Mesenchymal stem cell (in vitro differentiated cells and primary cell): Measurements from ENCODE around the gene NFS1.
A peak's percentile ranks its signal among the peaks of the same experiment; 100 is the strongest.

Experiments used
- DNase-seq: peaks from one replicate; pipeline ENCODE4 v3.0.0-alpha.2; 2013
- H2AFZ ChIP-seq: one replicate; pipeline ENCODE4 v1.6.1; 2013; ENCODE audit warnings: low read depth, mild to moderate bottlenecking, control low read depth, inconsistent platforms, low read length, moderate library complexity
- H2AK5ac ChIP-seq: 2 replicates; pipeline ENCODE4 v1.6.1; 2013; ENCODE audit warnings: low read length, moderate library complexity, mild to moderate bottlenecking, inconsistent platforms; ENCODE audit not compliant: severe bottlenecking
- H2BK120ac ChIP-seq: one replicate; pipeline ENCODE4 v1.6.1; 2013; ENCODE audit warnings: low read depth, mild to moderate bottlenecking, inconsistent platforms, low read length, moderate library complexity
- H2BK12ac ChIP-seq, 2 experiments: one replicate each; pipeline ENCODE4 v1.6.1; 2013; ENCODE audit warnings: inconsistent platforms in 2 of 2, low read length in 2 of 2, mild to moderate bottlenecking in 2 of 2, moderate library complexity in 2 of 2, control low read depth in 1 of 2
- H2BK15ac ChIP-seq: one replicate; pipeline ENCODE4 v1.6.1; 2013; ENCODE audit warnings: mild to moderate bottlenecking, low read depth, inconsistent platforms; ENCODE audit not compliant: poor library complexity, severe bottlenecking
- H2BK5ac ChIP-seq: 2 replicates; pipeline ENCODE4 v1.6.1; 2013; ENCODE audit warnings: low read depth, mild to moderate bottlenecking, low read length, control low read depth, inconsistent platforms; ENCODE audit not compliant: poor library complexity, severe bottlenecking
- H3K14ac ChIP-seq, 2 experiments: one replicate each; pipeline ENCODE4 v1.6.1; 2013; ENCODE audit warnings: inconsistent platforms in 2 of 2, low read length in 2 of 2, control low read depth in 1 of 2, mild to moderate bottlenecking in 1 of 2, moderate library complexity in 1 of 2
- H3K18ac ChIP-seq, 2 experiments: one replicate each; pipeline ENCODE4 v1.6.1; 2013; ENCODE audit warnings: inconsistent platforms in 2 of 2, low read length in 2 of 2, control low read depth in 1 of 2, low read depth in 1 of 2, mild to moderate bottlenecking in 1 of 2
- H3K23ac ChIP-seq, 2 experiments: one replicate each; pipeline ENCODE4 v1.6.1; 2013; ENCODE audit warnings: inconsistent platforms in 2 of 2, low read length in 2 of 2, mild to moderate bottlenecking in 2 of 2, moderate library complexity in 2 of 2, control low read depth in 1 of 2
- H3K27ac ChIP-seq: 2 replicates; pipeline ENCODE4 v1.5.1; 2013; ENCODE audit warnings: mild to moderate bottlenecking, moderate library complexity, low read length, control low read depth, inconsistent platforms; ENCODE audit not compliant: poor library complexity, severe bottlenecking
- H3K27me3 ChIP-seq, 2 experiments: 2 replicates each; pipeline versions ENCODE4 v1.6.1 to v1.7.0; 2013; ENCODE audit warnings: low read length in 2 of 2, mild to moderate bottlenecking in 2 of 2, moderate library complexity in 2 of 2, control low read depth in 1 of 2, inconsistent platforms in 1 of 2; ENCODE audit not compliant: control insufficient read depth in 1 of 2, insufficient read depth in 1 of 2
- H3K36me3 ChIP-seq, 2 experiments: 2 replicates each; pipeline versions ENCODE4 v1.6.1 to v1.7.0; 2013; ENCODE audit warnings: low read length in 2 of 2, control low read depth in 1 of 2, inconsistent platforms in 1 of 2, low read depth in 1 of 2, mild to moderate bottlenecking in 1 of 2; ENCODE audit not compliant: insufficient read depth in 2 of 2, control insufficient read depth in 1 of 2
- H3K4ac ChIP-seq, 2 experiments: one replicate each; pipeline ENCODE4 v1.6.1; 2013; ENCODE audit warnings: inconsistent platforms in 2 of 2, low read length in 2 of 2, mild to moderate bottlenecking in 2 of 2, moderate library complexity in 2 of 2, control low read depth in 1 of 2, low read depth in 1 of 2
- H3K4me1 ChIP-seq: 2 replicates; pipeline ENCODE4 v1.6.1; 2013; ENCODE audit warnings: low read depth, low read length, control low read depth; ENCODE audit not compliant: control insufficient read depth, insufficient read depth
- H3K4me2 ChIP-seq: 2 replicates; pipeline ENCODE4 v1.6.1; 2013; ENCODE audit warnings: low read length, mild to moderate bottlenecking, inconsistent platforms; ENCODE audit not compliant: poor library complexity, severe bottlenecking
- H3K4me3 ChIP-seq, 2 experiments: 2 replicates each; pipeline versions ENCODE4 v1.5.1 to v1.7.0; 2013; ENCODE audit warnings: low read length in 2 of 2, mild to moderate bottlenecking in 2 of 2, control low read depth in 1 of 2, low read depth in 1 of 2; ENCODE audit not compliant: insufficient read depth in 1 of 2
- H3K79me1 ChIP-seq: replicated peaks from 2 replicates; pipeline ENCODE4 v1.6.1; 2013; ENCODE audit warnings: mild to moderate bottlenecking, control low read depth, low read length, inconsistent platforms; ENCODE audit not compliant: poor library complexity, severe bottlenecking
- H3K9ac ChIP-seq: 2 replicates; pipeline ENCODE4 v1.7.0; 2013; ENCODE audit warnings: mild to moderate bottlenecking, low read length, moderate library complexity
- H3K9me3 ChIP-seq: 2 replicates; pipeline ENCODE4 v1.7.0; 2013; ENCODE audit warnings: mild to moderate bottlenecking, low read length; ENCODE audit not compliant: control insufficient read depth
- H4K8ac ChIP-seq: one replicate; pipeline ENCODE4 v1.6.1; 2013; ENCODE audit warnings: inconsistent platforms, mild to moderate bottlenecking, low read length, moderate library complexity
- H4K91ac ChIP-seq: one replicate; pipeline ENCODE4 v1.6.1; 2013; ENCODE audit warnings: mild to moderate bottlenecking, low read length, inconsistent platforms
- WGBS: methylation state at CpG from one replicate; pipeline ENCODE4 v1.1.7; 2013; ENCODE audit warnings: mixed read lengths; 5-methylcytosine and 5-hydroxymethylcytosine counted together

Gene NFS1

DNA sequence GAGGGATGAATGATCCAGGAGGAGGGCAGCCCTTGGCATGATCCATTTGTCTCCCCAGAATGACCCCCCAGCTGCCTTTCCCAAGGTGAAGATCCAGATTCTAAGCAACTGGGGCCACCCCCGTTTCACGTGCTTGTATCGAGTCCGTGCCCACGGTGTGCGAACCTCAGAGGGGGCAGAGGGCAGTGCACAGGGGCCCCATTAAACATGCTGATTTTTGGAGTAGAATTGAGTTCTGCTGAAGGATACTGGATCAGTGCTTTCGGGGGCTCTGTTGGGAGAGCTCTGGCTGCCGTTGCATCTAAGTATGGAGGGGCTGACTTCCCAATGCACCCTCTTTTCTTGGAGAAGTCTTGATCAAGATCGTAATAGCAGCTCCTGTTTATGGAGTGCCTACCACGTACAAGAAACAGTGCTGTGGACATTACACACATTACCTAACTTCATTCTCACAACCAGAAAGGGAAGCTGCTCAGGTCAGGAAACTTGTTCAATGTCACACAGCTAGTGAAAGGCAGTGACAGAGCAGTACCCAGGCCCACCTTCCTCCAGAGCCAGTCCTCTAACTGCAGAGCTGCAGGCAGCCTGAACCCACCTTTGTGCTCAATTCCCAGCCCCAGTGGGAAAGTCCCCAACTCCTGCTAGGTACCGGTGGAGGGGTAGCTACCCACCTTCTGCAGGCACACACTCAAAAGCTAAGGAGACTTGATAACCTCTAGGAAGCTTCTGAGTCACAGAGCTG lies 78.2 kb downstream of the NFS1 start:
- Histone ChIP-seq H3K4me2 (no peak overlapping the region), H2AFZ (no peak overlapping the region), H3K18ac (no peak overlapping the region), H2BK12ac (no peak overlapping the region), H2BK120ac (no peak overlapping the region), H4K91ac (no peak overlapping the region), H2BK15ac (no peak overlapping the region), H2BK5ac (no peak overlapping the region), H3K4me1 (peaks cover 24% of the 10 kb centered on the region), H4K8ac (no peak overlapping the region), H3K23ac (no peak overlapping the region), H3K9ac (no peak overlapping the region), H3K14ac (no peak overlapping the region), H3K27ac (no peak overlapping the region), H3K4ac (no peak overlapping the region), H3K27me3 (no peaks in the 10 kb centered on the region), H3K79me1 (peaks cover 8% of the 10 kb centered on the region), H2AK5ac (no peak overlapping the region), H3K9me3 (no peaks in the 10 kb centered on the region), H3K4me3 (no peak overlapping the region), H3K36me3 (peaks cover 14 to 26% of the 10 kb centered on the region in 2 experiments)
- 99% methylated on average over 11 of the region's 11 CpGs for WGBS
- no peak for DNase-seq

DNA sequence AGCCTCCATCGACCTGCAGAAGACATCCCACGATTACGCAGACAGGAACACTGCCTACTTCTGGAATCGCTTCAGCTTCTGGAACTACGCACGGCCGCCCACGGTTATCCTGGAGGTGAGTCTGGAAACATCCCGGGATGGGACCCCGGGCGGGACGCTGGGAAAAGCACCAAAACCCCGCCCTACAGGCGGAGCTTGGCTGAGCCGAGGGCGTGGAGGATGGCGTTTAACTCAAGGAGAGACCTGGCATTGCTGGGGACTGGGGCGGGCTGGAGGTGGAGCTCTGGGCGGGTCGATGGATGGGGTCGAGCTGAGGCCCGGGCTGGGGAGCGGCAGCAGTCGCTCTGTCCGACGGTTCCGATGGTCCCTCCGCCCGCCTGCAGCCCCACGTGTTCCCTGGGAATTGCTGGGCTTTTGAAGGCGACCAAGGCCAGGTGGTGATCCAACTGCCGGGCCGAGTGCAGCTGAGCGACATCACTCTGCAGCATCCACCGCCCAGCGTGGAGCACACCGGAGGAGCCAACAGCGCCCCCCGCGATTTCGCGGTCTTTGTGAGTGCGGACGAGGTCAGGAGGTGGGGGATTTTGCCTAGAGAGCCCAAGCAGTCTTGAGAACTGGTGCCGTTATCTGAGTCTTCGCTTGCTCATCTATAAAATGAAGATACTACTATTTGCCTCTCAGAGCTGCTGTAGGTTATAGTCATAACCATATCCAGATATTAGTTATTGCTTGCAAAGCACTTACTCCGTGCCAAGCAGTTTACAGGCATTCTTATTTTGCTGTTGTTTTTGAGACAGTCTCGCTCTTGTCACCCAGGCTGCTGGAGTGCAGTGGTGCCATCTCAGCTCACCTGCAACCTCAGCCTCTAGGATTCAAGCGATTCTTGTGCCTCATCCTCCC lies 79.7 kb downstream of the NFS1 start:
- H3K4me2 ChIP-seq = peak overlapping the region; percentile 94

DNA sequence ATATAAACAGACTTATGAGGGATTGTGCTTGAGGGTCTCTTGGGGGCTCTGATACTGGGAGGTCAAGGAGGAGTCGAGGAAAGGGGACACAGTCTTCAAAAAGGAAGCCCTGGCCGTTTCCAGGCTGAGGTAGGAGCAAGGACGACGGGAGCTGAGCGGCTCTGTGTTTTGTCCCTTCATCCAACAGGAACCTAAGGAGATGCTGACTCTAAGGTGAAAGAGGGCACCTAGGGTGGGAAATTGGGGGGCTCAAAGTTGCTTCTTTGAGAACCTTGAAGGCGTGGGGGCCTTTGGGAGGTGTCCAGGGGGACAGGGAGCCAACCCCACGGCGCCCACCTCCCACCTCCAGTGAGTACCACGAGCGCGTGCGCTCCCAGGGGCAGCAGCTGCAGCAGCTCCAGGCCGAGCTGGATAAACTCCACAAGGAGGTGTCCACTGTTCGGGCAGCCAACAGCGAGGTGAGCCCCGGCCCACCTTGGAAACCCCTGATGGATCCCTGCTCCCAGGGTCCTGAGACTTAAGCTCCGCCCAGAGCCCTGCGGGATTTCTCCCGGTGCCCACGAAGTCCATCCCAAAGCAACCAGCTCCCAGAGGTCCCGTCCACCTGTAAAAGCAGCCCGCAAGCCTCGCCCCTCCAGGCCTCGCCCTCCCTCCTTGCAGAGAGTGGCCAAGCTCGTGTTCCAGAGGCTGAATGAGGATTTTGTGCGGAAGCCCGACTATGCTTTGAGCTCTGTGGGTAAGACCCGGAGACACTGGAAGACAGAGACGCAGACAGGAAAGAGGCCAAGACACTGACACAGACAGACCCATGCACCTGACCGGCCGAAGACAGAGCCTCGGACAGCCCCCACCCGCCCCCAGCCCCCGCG lies 80.7 kb downstream of the NFS1 start:
- peak; percentile 42 for DNase-seq
- Histone ChIP-seq H3K4me2 (peak overlapping the region; percentile 68), H2BK120ac (peak overlapping the region; percentile 29), H2AK5ac (peak overlapping the region; percentile 9), H3K4me3 (peak overlapping the region; percentile 51 to 78), H4K8ac (peak overlapping the region; percentile 62), H3K4me1 (peaks cover 31% of the 10 kb centered on the region), H3K79me1 (peaks cover 8% of the 10 kb centered on the region), H3K27me3 (no peaks in the 10 kb centered on the region), H3K18ac (peak overlapping the region; percentile 13 to 49), H2BK15ac (peak overlapping the region; percentile 61), H3K36me3 (peaks cover 10 to 14% of the 10 kb centered on the region in 2 experiments), H3K14ac (peak overlapping the region; percentile 0 to 16), H3K23ac (no peak overlapping the region), H2AFZ (no peak overlapping the region), H3K9ac (peak overlapping the region; percentile 38), H3K27ac (no peak overlapping the region), H4K91ac (no peak overlapping the region), H2BK12ac (peak overlapping the region in 1 of 2 experiments; percentile 73), H2BK5ac (no peak overlapping the region), H3K4ac (peak overlapping the region in 1 of 2 experiments; percentile 52), H3K9me3 (no peaks in the 10 kb centered on the region)
- 36% methylated on average over 27 of the region's 35 CpGs for WGBS

More for the DNA sequence above, 79.7 kb downstream of the NFS1 start:
- H3K27ac ChIP-seq = peak overlapping the region; percentile 27
- H3K27me3 ChIP-seq = no peaks in the 10 kb centered on the region
- no peak overlapping the region for H3K23ac ChIP-seq
- no peak overlapping the region for H2BK12ac ChIP-seq
- H2BK120ac ChIP-seq = no peak overlapping the region
- no peaks in the 10 kb centered on the region for H3K9me3 ChIP-seq
- peak overlapping the region; percentile 11 for H3K9ac ChIP-seq
- peaks cover 8% of the 10 kb centered on the region for H3K79me1 ChIP-seq
- no peak overlapping the region for H2AK5ac ChIP-seq
- H3K4me1 ChIP-seq = peaks cover 31% of the 10 kb centered on the region
- peaks cover 10 to 14% of the 10 kb centered on the region in 2 experiments for H3K36me3 ChIP-seq
- H3K4ac ChIP-seq = no peak overlapping the region
- no peak overlapping the region for H2BK15ac ChIP-seq
- 6% methylated on average over 44 of the region's 49 CpGs for WGBS
- peak overlapping the region; percentile 55 for H2AFZ ChIP-seq
- DNase-seq = peak; percentile 87
- peak overlapping the region in 1 of 2 experiments; percentile 76 for H3K18ac ChIP-seq
- H2BK5ac ChIP-seq = no peak overlapping the region
- H4K8ac ChIP-seq = peak overlapping the region; percentile 82
- H3K4me3 ChIP-seq = peak overlapping the region; percentile 62 to 78
- H3K14ac ChIP-seq = no peak overlapping the region
- no peak overlapping the region for H4K91ac ChIP-seq
